ENCODE results near the gene FAM120B.

Gene FAM120B

DNA sequence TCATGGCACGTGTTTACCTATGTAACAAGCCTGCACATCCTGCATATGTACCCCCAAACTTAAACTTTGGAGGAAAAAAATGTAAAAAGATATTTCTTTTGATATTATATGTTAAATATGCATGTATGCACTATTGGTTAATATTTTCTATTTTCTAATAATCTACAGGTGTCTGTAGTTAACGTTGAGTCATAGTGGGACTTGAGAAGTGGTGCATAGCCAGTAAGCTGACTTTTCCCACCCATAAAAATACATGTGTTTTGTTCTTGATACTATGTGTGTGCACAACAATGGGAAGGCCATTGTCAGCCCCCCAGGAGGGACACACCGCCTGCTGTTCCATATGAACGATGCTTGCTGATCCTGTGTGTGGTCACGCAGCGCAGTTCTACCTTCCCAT, 49.1 kb downstream of the FAM120B start:
- no peak for DNase-seq (ENCODE audit: low read depth in 2 of 2)

DNA sequence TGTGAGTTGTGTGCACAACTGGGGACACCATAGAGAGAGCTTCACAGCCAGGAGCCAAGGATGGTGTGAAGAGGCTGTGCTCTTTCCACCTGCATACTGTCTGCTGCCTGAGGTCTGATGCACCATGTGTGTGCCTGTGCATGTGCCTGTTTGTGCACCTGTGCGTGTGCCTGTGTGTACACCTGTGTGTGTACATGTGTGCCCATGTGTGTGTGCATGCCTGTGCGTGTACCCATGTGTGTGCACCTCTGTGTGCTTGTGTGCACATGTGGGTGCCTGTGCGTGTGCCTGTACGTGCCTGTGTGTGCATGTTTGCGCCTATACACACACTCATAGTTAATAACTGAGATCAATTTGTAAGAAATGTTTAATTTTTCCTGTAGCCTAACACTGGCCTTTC, 51.3 kb downstream of the FAM120B start:
- no peak for DNase-seq (ENCODE audit: low read depth in 2 of 2)

DNA sequence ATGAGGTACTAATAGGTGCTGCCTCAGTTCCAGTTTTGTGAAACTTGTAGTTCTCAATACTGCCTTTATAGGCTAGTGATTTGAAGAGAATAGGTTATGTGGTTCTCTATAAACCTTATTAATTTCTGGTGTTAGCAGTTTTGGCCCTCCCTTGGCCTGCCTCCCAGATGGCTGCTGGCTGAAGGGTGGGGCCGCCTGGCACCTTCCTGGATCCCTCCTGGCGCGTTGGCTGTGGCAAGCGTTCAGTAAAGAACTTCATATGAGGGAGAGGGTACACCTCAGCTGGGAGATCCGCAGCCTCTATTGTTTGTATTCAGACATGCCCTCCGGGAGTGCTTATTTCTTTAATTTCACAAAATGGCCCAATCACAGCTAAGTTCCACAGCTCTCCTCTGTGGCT, 51.9 kb downstream of the FAM120B start:
- no peak for DNase-seq (ENCODE audit: low read depth in 2 of 2)

DNA sequence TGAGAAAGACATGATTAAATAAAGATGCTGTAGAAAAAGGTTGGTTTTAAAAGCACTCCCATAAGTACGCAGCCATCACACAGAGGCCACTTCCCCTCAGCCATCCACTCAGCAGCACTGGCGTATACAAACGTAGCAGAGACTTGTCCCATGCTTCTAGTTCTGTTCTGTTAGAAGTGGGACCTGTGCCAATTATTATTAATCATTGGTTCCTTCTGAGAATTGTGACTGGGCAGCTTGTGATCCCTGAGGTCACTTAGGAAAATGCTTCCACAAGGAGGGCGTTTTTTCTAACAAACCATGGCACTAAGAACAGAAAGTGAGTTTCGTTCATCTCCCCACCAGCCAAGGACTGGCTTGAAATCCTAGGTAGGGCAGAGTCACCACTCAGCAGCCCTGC, 53.9 kb downstream of the FAM120B start:
- DNase-seq (ENCODE audit: low read depth in 2 of 2) = no peak

DNA sequence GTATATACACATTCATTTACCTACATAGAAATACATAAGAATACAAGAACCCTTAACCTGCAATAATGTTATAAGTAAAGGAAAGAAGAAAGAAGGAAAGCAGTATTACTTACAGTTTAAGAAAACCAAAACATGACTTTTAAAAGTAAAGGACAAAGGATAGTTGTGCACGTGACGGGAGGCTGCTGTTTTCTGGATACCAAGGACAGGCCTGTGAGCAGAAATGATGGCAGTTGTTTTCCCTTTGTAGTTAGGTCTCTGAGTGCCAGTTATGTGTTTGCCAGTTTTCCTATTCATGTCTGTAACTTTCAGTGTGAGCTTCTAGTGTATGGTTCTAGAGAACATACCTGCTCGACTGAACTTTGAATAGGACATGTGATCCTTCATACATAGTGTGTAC, 54.8 kb downstream of the FAM120B start:
- DNase-seq (ENCODE audit: low read depth in 2 of 2) = no peak

DNA sequence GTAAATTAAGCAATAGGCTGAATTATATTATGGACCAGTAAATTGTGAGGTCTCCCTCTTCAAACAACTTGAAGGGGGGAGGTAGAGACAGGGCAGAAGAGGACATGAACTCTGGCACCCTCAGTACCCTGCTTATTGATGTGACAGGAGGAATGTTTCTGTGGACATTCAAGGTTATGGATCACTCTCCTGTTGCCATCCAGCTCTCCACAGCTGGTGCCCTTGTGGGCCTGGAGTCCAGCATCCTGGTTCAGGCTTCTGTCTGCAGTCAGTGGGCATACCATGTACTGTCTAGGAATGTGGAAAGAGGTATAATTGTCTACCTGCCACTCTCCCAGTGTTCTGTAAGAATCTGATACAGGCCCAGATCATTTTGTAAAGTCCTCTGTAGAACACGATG, 55.6 kb downstream of the FAM120B start:
- no peak for DNase-seq (ENCODE audit: low read depth in 2 of 2)

DNA sequence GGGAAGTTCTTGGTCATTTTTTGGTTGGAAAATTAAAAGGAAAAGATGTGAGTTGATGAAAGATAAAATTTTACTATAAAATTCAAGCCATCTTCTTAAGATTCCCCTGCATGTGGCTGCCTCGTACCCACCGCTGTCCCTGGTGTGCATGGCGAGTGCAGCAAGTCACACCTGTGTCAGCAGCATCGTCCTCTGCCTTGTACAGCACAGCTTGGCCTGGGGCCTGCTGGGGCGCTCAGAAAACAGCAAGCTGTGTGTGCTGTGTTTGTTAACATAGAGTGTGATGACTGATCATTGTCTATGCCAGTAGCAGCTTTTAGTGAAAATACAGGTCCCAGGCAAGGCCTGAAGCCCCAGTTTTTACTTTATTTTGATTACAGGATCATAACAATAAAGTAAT, 56.7 kb downstream of the FAM120B start:
- DNase-seq (ENCODE audit: low read depth in 2 of 2) = no peak

DNA sequence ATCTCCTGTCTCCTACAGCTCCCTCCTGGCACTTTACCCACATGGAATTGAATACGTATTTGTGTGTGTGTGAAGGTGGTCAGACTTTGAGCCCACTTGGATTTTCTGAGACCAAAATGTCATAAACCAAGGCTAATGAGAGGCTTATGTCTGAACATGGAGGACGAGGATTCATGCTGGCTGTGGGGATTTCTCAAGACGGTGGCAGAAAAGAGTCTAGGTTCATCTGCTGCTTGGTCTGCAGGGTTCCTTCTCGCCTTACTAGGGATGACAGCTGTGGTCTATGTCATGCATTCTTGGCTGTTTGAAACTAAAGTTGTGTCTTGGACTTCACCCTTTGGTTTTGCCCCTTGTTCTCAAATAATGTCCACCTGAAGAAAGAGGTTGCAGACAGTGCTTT, 58.6 kb downstream of the FAM120B start:
- DNase-seq (ENCODE audit: low read depth in 2 of 2) = no peak

DNA sequence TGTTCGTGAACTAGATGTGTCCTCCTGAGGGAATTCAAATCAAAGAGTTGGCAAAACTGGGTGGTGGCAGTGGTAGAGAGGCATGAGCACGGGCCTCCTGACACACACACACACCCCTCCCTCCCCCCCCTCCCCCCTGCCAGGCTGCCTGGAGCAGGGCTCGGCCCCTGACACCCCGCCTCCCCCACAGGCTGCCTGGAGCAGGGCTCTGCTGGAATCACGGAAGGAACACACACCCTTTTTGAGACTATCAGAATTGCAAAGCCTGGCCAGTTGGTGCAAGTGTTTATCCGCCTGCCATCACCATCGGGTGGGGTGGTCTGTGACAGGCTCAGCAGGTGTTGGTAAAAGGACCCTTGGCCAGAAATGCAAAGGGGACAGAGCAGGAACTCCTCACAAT, 59.0 kb downstream of the FAM120B start:
- no peak for DNase-seq (ENCODE audit: low read depth in 2 of 2)

DNA sequence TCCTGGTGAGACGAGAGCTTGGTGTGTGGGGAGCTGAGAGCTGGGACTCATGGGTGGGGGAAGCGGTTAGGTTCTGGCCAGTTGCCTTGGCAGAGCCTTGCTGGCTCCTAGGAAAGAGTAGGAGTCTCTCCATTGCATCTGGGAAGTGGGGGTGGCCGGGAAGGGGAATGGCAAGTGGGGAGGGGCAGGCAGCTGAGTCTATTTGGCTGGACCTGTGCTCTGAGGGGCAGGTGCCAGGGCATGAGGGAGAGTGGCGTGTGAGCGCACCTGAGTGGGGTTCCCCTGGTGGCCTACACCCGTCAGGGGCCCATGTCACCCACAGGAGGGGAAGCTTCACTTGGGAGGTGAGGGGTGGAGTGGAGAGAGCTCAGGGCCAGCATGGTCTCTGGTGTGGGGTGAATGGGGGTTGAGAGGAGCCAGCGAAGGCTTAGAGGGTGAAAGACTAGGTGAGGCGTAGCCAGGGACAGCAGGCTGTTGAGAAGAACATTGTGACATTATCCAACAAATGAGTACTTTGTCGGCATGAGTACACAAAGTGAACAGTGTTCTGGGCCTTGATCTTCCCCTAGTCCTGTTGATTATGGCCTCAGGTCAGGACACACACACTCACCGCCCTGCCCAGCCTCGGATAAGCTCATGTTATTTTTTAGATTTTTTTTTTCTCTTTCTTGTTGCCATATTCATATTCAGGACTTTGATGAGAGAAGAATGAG, 59.8 kb downstream of the FAM120B start:
- DNase-seq (ENCODE audit: low read depth in 2 of 2) = no peak

DNA sequence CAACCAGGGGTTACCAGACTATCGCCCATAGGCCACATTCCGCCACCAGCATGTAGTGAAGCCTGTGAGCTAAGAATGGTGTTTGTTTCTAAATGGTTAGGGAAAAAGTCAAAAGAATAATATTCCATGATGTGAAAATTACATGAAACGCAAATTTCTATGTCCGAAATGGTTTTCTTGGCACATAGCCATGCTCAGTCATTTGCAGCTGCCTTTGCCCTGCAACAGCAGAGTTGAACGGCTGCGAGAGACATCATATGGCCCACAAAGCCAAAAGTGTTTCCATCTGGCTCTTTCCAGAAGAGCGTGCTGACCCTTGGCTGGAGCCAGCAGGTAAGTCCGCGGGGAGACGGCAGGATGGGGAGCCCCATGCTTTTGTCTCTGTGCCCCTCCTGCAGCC, 60.7 kb downstream of the FAM120B start:
- no peak for DNase-seq (ENCODE audit: low read depth in 2 of 2)

DNA sequence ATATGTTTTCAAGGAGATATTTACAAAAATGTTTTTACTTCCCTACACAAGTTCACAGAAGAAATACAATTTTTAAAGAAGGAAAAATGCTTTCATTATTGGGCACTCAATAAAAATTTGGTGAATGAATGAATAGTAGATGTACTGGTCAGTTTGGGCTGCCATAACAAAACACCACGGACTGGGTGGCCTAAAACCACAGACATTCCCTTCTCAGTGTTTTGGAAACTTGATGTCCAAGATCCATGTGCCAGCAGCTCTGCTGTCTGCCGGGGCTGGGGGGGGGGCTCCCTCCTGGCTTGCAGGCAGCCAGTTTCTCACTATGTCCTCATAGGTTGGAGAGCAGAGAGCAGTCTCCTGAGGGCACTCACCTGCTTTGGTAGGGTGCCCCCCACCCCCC, 62.0 kb downstream of the FAM120B start:
- DNase-seq (ENCODE audit: low read depth in 2 of 2) = no peak

DNA sequence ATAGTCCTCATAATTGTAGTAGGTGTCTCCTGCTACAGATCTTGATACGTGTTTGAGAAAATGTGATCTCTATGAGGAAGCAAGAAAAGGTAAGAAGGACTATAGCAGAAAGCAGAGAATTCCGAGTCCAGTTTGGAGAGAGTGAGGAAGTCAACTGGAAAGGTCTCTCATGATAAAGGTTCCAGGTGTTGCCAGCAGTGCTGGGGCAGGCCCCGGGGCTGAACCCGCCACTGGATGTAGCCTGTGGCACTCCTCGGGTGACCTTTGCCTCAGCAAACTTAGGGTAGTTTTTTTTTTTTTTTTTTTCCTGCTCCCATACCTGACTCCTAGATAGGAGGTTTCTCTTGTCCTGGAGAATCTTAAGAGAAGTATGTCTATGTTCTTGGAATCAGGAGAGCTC, 62.8 kb downstream of the FAM120B start:
- no peak for DNase-seq (ENCODE audit: low read depth in 2 of 2)

DNA sequence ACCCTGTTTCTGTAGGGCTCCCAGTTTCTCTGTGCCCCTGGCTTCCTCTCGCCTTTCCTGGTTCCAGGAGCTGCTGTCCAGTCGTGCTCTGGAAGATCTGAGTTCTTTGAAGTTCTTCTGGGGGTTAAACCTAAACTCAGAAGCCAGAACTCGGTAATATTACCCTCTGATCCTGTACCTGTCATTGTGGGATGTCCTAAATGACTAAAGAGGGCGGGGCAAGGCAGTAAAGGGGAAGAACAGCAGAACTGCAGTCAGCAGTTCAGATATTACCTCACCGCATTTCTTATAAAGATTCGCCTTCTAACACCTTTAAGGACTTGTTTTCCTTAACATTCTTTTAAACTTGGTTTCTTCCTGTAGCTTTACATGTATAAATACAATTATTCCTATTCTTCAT, 63.9 kb downstream of the FAM120B start:
- DNase-seq (ENCODE audit: low read depth in 2 of 2) = no peak

DNA sequence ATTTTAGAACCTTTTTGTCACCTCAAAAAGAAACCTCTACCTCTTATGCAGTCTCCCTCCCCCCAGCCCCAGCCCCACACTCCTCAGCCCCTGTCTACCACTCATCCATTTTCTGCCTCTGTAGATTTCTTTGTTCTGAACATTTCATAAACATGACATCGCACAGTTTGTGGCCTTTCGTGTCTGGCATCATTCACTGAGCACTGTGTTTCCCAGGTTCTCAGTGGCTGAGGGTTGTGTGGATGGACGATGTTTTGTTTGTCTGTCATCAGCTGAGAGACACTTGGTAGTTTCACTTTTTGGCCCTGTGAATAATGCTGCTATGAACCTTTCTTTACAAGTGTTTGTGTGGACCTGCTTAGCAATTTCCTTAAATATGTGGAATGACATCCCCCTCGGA, 64.5 kb downstream of the FAM120B start:
- no peak for DNase-seq (ENCODE audit: low read depth in 2 of 2)

DNA sequence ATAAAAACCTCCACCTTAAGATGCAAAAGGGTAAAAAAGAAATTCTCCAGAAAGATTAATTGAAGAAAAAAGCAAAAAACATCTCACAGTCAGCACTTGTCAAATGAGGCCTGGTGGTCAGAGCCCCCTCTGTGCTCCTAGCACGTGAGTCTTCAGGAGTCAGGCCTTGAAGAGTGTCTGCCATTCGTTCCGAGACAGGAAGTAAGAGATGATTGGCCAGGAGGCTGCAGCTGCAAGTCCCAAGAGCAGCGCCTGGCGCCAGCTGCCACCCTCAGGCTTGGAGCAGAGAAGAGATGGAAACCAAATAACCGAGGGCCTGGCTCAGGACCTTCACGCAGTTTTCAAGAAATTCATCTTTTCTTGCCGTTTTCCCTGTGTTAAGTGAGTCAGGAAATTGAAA, 65.0 kb downstream of the FAM120B start:
- DNase-seq (ENCODE audit: low read depth in 2 of 2) = no peak

DNA sequence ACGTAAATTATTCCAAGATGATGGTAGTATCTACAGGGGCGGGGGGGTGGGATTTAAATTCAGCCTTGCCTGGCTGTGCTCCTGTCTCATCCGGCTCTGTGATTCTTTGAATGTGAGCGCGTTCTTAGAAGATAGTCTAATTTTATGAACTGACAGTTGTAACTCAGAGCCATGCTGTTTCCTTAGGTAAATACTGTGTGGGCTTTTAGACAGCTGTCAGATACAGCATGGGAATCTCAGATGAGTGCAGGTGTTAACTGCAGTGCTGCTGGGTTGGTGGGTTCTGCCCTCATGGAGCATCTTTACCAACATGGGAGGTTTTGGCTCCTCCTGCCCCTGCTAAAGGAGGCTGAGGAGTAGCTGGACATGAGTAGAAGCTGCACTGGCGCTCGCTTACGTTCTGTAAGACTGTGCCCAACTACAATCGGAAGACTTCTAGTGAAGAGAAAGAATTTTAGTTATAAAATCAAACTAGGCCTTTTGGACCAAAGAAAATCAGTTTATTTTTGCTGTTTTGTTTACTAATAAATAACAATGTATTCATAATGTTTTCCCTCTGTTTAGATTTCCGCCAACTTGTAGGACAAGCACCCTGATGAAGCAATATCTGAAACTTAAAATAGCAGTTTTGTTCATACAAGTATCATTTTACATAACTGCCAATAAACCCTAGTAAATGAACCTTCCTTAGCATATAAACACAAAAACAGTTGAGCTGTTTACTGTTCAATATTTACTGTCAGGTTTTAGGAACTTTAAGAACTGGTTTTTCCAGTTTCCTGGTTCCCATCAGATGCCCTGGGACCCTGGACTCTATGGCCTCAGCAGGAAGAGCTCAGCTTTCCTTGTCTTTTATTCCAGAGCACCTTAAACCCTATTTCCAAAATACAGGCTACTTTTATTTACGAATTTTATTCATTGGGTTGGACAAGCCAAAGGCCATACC, 66.1 kb downstream of the FAM120B start:
- DNase-seq (ENCODE audit: low read depth in 2 of 2) = no peak

DNA sequence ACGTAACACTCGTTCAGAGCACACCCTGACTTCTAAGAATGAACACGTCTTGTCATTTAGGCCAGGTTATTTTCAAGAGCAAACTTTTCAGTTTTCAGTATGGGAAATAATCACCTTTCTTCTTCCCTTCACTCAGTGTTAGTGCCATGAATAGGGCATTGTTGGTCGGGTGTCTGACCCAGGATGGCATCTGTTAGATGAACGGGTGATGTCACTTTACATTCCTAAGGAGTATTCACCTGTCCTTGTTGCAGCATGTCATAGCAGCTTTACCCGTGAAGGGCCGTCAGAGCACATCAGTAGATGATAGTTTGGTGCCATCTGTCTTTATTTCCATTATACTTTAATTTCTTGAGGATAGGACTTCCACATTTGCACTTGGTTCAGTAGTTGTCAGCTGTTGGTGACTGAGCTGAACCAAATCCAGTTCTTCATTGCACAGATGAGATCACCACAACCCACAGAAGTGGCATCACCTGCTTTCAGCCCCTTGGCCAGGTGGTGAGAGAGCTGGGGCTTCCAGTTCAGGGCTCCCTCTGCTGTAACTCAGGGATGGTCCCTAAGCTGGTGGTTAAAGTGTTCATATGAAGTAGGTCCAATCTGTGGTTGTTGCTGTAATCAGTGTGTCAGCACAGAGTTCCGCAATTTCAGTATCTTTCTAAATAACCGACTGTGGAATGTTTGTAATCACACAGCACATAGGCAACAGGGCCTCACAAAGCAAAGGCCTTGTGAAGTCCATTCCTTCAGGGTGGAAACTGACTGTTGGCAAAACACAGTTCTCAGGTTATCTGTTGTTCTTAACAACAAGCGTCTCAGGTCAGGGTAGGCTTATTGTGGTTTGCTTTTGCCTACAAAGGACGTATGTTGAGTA, 68.2 kb downstream of the FAM120B start:
- DNase-seq (ENCODE audit: low read depth in 2 of 2) = no peak

DNA sequence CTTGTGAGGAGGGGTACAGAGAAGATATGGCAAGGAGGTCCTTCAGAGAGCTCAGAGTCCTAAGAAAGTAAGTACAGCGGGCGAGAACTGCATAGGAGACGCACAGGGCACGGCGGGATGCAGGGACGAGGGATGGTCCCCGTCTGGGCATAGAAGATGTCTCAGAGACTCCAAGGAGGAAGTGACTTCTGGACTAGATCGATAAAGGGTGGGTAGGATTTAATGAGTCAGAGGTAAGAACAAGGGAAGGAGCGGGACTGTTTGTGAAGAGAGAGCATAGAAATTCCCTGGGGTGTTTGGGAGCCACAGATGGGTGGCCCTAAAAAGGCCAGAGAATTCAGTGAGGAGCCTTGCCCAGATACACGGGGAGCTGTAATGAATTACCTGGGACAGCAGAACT, 69.1 kb downstream of the FAM120B start:
- no peak for DNase-seq (ENCODE audit: low read depth in 2 of 2)

DNA sequence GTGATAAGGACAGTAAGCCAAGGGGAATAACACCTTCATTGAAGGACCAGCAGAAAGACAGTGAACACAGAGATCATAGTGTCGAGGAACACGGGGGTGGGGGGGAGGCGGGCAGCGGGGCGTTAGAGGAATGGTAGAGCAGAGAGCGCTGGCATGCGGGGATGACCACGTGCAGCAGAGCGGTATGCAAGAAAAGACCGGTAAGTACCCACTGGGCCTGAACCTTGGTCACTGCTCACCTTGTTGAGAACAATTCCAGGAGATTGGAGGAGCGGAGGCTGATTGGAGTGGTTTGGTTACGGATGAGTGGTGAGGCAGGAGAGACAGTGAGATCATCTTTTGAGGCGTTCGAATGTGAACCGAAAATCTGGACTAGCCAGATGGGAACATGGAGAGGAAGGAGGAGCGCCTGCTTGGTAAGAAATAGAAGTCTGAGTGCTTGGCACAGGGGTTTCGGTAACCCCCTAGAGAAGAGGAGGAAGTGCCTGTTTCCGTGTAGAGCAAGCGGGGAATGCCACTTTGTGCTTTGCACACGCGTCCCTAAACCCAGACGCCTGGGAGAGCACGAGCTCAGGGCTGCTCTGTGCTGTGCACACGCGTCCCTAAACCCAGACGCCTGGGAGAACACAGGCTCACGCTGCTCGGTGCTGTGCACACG, 70.0 kb downstream of the FAM120B start:
- peak in 1 of 2 donors; percentile 1 for DNase-seq (ENCODE audit: low read depth in 2 of 2)

DNA sequence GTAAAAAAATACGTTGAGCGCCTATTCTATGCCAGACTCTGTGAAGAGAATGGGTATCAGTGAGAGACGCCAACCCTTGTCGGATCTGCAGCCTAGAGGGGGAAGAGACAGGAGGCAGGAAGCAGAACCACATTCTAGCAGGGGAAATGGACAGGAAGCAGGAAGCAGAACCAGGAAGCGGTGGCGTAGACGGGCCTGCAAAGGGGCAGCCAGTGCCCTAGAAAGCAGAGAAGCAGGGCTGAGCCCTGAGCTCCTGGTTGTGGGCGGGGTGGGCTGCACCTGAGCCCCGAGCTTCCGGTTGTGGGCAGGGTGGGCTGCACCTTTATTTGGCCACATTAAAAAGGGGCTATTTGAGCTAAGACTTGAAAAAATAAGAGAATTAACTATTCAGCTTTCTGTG, 71.9 kb downstream of the FAM120B start:
- no peak for DNase-seq (ENCODE audit: low read depth in 2 of 2)

DNA sequence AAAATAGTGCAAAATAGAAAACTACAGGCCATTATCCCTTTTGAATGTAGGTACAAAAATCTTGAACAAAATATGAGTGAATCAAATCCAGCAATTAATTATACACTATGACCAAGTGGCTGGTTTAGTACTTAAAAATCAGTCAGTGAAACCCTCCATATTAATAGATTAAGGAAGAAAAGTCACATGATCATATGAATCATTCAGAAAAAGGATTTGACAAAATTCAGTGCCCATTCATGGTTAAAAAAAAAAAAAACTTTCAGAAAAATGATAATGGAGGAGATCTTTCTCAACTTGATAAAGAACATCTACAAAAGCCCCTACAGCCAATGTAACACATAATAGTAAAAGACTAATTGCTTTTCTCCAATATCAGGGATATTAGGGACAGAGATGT, 75.0 kb downstream of the FAM120B start:
- no peak for DNase-seq (ENCODE audit: low read depth in 2 of 2)

Data from stimulated activated CD4-positive, alpha-beta T cell treated with anti-CD3 and anti-CD28 coated beads, Interleukin-4, amount 100 ng/mL, for 48 hours (primary cell).